GM12872 (cell line): ENCODE data around the gene ERVV-1.

Experiments
- CTCF ChIP-seq: IDR thresholded peaks from 3 replicates; pipeline ENCODE4 v1.5.1; 2011; ENCODE audit warnings: low read depth, mild to moderate bottlenecking, low read length, moderate library complexity; ENCODE audit not compliant: insufficient read depth

ERVV-1 gene, protein sequence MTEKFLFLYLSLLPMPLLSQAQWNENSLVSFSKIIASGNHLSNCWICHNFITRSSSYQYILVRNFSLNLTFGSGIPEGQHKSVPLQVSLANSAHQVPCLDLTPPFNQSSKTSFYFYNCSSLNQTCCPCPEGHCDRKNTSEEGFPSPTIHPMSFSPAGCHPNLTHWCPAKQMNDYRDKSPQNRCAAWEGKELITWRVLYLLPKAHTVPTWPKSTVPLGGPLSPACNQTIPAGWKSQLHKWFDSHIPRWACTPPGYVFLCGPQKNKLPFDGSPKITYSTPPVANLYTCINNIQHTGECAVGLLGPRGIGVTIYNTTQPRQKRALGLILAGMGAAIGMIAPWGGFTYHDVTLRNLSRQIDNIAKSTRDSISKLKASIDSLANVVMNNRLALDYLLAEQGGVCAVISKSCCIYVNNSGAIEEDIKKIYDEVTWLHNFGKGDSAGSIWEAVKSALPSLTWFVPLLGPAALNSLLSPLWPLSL

GRCh38 chr19:53013621-53014020 lies at the start of gene ERVV-1:
Gene ERVV-1 (plus strand): TSS chr19:53013921. CDS start chr19:53014091, 170 bp downstream.
- no peak for TF ChIP-seq CTCF

DNA sequence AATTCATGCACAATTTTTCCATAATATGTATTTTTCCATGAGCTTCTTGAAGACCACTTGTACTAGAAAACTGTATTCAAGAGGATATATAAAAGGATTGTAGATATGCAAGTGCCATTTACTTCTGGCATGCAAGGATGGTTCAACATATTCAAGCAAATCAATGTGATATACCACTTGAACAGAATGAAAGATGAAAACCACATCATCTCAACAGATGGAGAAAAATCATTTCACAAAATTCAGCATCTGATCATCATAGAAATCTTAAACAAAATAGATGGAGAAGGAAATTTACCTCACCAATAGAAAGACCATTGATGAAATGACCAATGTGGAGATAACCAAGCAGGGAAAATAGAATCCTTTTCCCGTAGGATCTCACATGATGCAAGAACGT lies 45.9 kb upstream of the ERVV-1 start:
- no peak for TF ChIP-seq CTCF

- TF ChIP-seq CTCF, result no peak
These were observed 32.4 kb upstream of the ERVV-1 start for GRCh38 chr19:52981329-52981728.

- TF ChIP-seq CTCF, result no peak
These were observed 26.5 kb upstream of the ERVV-1 start for GRCh38 chr19:52987221-52987620.

DNA sequence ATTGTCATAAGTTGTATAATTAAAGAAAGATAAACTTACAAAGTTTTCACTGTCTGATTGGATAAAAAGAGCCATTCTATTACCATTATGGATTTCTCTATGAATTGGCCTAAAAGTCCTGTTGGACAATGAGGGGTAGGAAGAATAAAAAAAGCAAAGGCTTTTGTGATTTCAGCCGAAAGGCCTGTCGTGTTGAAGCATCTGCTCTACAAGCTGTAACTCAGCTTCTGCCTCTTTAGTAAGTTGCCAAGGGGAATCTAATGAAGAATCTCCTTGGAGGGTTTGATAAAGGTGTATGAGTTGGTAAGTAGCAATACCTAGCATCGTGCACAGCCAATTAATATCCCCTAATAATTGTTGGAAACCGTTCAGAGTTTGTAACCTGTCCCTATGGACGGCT lies 25.2 kb upstream of the ERVV-1 start:
- no peak for TF ChIP-seq CTCF

- TF ChIP-seq CTCF, result no peak
These were observed 22.8 kb upstream of the ERVV-1 start for GRCh38 chr19:52990759-52991418.

- no peak for TF ChIP-seq CTCF
These were observed 22.2 kb upstream of the ERVV-1 start for GRCh38 chr19:52991484-52991883.
